Measurements from ENCODE around the gene INF2. TPM values are rescaled to one million over a fixed set of nuclear protein-coding genes. Genes with fewer than 3 reads are reported as not detected.

The INF2 gene
- total and polyA plus RNA-seq, 4 donors = 13.1 to 51.6 (median 25.5) TPM

GRCh38 chr14:104769324-104770071 is 80.1 kb downstream of the INF2 start:
- peaks cover 15 to 29% (median 19%) of the 10 kb centered on the region in 4 donors for H3K36me3 ChIP-seq (ENCODE audit: control insufficient read depth in 4 of 4, insufficient read depth in 3 of 4, low read depth in 1 of 4, low read length in 3 of 4)
- no peak overlapping the region for H3K27ac ChIP-seq (ENCODE audit: low read depth in 1 of 2, low read length in 2 of 2)

GRCh38 chr14:104770072-104770579 is 80.7 kb downstream of the INF2 start:
- TF ChIP-seq CTCF (IDR thresholded peaks at IDR 0.05; ENCODE audit: low read depth, low read length, missing input control) (no peak), ATF3 (IDR thresholded peaks at IDR 0.05) (no peak), HNF4A (conservative IDR thresholded peaks at IDR 0.05) (no peak), HNF4G (IDR thresholded peaks at IDR 0.05) (no peak), FOXA2 (IDR thresholded peaks at IDR 0.05) (no peak), GABPA (IDR thresholded peaks at IDR 0.05 in 1 of 2, conservative IDR thresholded peaks at IDR 0.05 in 1 of 2) (no peak), NR2F2 (IDR thresholded peaks at IDR 0.05) (no peak), YY1 (IDR thresholded peaks at IDR 0.05) (no peak), FOXA1 (IDR thresholded peaks at IDR 0.05) (no peak)
- Histone ChIP-seq H3K36me3 (ENCODE audit: control insufficient read depth in 4 of 4, insufficient read depth in 3 of 4, low read depth in 1 of 4, low read length in 3 of 4) (peaks cover 17 to 35% (median 21%) of the 10 kb centered on the region in 4 donors), H3K4me1 (ENCODE audit: control insufficient read depth in 4 of 4, insufficient read depth in 4 of 4, low read length in 3 of 4) (peaks cover 5 to 34% (median 18%) of the 10 kb centered on the region in 4 donors), H3K4me3 (ENCODE audit: low read depth in 1 of 3, low read length in 3 of 3) (no peak overlapping the region), H3K9ac (ENCODE audit: low read depth in 1 of 2, low read length in 2 of 2) (no peak overlapping the region), H3K27ac (ENCODE audit: low read depth in 1 of 2, low read length in 2 of 2) (no peak overlapping the region), H3K9me3 (ENCODE audit: control insufficient read depth in 4 of 4, low read length in 3 of 4) (no peaks in the 10 kb centered on the region), H3K27me3 (ENCODE audit: control insufficient read depth in 4 of 4, insufficient read depth in 4 of 4, low read length in 3 of 4) (no peaks in the 10 kb centered on the region)
- DNase-seq (ENCODE audit: low spot score) = no peak
- 88% methylated on average over 24 of the region's 24 CpGs for WGBS

More at GRCh38 chr14:104769324-104770071, 80.1 kb downstream of the INF2 start:
- 78% methylated on average over 18 of the region's 18 CpGs for WGBS
- no peak for DNase-seq (ENCODE audit: low spot score)
- no peaks in the 10 kb centered on the region for H3K27me3 ChIP-seq (ENCODE audit: control insufficient read depth in 4 of 4, insufficient read depth in 4 of 4, low read length in 3 of 4)
- no peaks in the 10 kb centered on the region for H3K9me3 ChIP-seq (ENCODE audit: control insufficient read depth in 4 of 4, low read length in 3 of 4)
- TF ChIP-seq EGR1 (IDR thresholded peaks at IDR 0.05; ENCODE audit: low read depth in 2 of 2) = no peak
- TF ChIP-seq HNF4A (conservative IDR thresholded peaks at IDR 0.05) = no peak
- TF ChIP-seq MAX (IDR thresholded peaks at IDR 0.05) = no peak
- no peak for TF ChIP-seq RAD21 (IDR thresholded peaks at IDR 0.05)
- no peak for TF ChIP-seq HNF4G (IDR thresholded peaks at IDR 0.05)
- no peak for TF ChIP-seq RXRA (IDR thresholded peaks at IDR 0.05)
- TF ChIP-seq NR2F2 (IDR thresholded peaks at IDR 0.05) = no peak
- peaks cover 5 to 34% (median 18%) of the 10 kb centered on the region in 4 donors for H3K4me1 ChIP-seq (ENCODE audit: control insufficient read depth in 4 of 4, insufficient read depth in 4 of 4, low read length in 3 of 4)
- H3K9ac ChIP-seq (ENCODE audit: low read depth in 1 of 2, low read length in 2 of 2) = no peak overlapping the region
- H3K4me3 ChIP-seq (ENCODE audit: low read depth in 1 of 3, low read length in 3 of 3) = no peak overlapping the region

- TF ChIP-seq CTCF (IDR thresholded peaks at IDR 0.05; ENCODE audit: low read depth, low read length, missing input control) = peak; percentile 48
- TF ChIP-seq NR2F2 (IDR thresholded peaks at IDR 0.05) = no peak
- H3K4me3 ChIP-seq (ENCODE audit: low read depth in 1 of 3, low read length in 3 of 3) = no peak overlapping the region
- H3K27ac ChIP-seq (ENCODE audit: low read depth in 1 of 2, low read length in 2 of 2) = no peak overlapping the region
- 95% methylated on average over 5 of the region's 5 CpGs for WGBS
- H3K9me3 ChIP-seq (ENCODE audit: control insufficient read depth in 4 of 4, low read length in 3 of 4) = no peaks in the 10 kb centered on the region
- no peak for DNase-seq (ENCODE audit: low spot score)
- no peak overlapping the region for H3K9ac ChIP-seq (ENCODE audit: low read depth in 1 of 2, low read length in 2 of 2)
- peaks cover 17 to 41% (median 21%) of the 10 kb centered on the region in 4 donors for H3K36me3 ChIP-seq (ENCODE audit: control insufficient read depth in 4 of 4, insufficient read depth in 3 of 4, low read depth in 1 of 4, low read length in 3 of 4)
- H3K27me3 ChIP-seq (ENCODE audit: control insufficient read depth in 4 of 4, insufficient read depth in 4 of 4, low read length in 3 of 4) = no peaks in the 10 kb centered on the region
- H3K4me1 ChIP-seq (ENCODE audit: control insufficient read depth in 4 of 4, insufficient read depth in 4 of 4, low read length in 3 of 4) = peaks cover 5 to 34% (median 18%) of the 10 kb centered on the region in 4 donors
Measured at GRCh38 chr14:104770851-104771272, 81.4 kb downstream of the INF2 start.
